ENCODE results near the gene SLC17A8.

DNA sequence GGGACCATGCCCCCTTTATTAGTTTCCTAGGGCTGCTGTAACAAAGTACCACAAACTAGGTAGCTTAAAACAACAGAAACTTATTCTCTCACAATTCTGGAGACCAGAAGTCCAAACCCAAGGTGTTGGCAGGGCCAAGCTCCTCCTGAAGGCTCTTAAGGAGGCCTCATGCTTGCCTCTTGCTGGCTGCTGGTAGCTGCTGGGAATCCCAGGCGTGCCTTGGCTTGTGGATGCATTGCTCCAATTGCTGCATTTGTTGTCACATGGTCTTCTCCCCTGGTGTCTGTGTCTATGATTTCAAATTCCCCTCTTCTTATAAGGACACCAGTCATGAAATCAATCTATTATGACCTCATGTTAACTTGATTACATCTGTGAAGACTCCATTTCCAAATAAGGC lies 11.2 kb downstream of the SLC17A8 start:
- TF ChIP-seq ZFP3 (CRISPR knock-in tag; IDR thresholded peaks at IDR 0.05) = no peak
- TF ChIP-seq TOX (CRISPR knock-in tag; IDR thresholded peaks at IDR 0.05; ENCODE audit: borderline replicate concordance) = no peak
- no peak for TF ChIP-seq ZFP30 (CRISPR knock-in tag; IDR thresholded peaks at IDR 0.05)
- TF ChIP-seq PATZ1 (CRISPR knock-in tag; IDR thresholded peaks at IDR 0.05; ENCODE audit: borderline replicate concordance) = no peak
- no peak for TF ChIP-seq ISL1 (CRISPR knock-in tag; IDR thresholded peaks at IDR 0.05)
- TF ChIP-seq ARNTL (CRISPR knock-in tag; IDR thresholded peaks at IDR 0.05; ENCODE audit: borderline replicate concordance, low read depth) = no peak
- TF ChIP-seq ZNF565 (CRISPR knock-in tag; conservative IDR thresholded peaks at IDR 0.05; ENCODE audit: low read depth) = no peak
- TF ChIP-seq GLIS3 (CRISPR knock-in tag; IDR thresholded peaks at IDR 0.05) = no peak
- TF ChIP-seq BACH2 (CRISPR knock-in tag; IDR thresholded peaks at IDR 0.05; ENCODE audit: borderline replicate concordance) = no peak
- TF ChIP-seq RARB (CRISPR knock-in tag; IDR thresholded peaks at IDR 0.05) = no peak

Measured in SK-N-SH treated with all-trans-retinoic acid at 6 μM for 48 hours (cell line).